Embryonic facial prominence (tissue), 1 donor: ENCODE results near the gene PRAF2.

Experiments used
- DNase-seq: peaks from one replicate; pipeline ENCODE4 v3.0.0-alpha.2; 2016; ENCODE audit errors: extremely low spot score

PRAF2 gene, protein sequence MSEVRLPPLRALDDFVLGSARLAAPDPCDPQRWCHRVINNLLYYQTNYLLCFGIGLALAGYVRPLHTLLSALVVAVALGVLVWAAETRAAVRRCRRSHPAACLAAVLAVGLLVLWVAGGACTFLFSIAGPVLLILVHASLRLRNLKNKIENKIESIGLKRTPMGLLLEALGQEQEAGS

DNA sequence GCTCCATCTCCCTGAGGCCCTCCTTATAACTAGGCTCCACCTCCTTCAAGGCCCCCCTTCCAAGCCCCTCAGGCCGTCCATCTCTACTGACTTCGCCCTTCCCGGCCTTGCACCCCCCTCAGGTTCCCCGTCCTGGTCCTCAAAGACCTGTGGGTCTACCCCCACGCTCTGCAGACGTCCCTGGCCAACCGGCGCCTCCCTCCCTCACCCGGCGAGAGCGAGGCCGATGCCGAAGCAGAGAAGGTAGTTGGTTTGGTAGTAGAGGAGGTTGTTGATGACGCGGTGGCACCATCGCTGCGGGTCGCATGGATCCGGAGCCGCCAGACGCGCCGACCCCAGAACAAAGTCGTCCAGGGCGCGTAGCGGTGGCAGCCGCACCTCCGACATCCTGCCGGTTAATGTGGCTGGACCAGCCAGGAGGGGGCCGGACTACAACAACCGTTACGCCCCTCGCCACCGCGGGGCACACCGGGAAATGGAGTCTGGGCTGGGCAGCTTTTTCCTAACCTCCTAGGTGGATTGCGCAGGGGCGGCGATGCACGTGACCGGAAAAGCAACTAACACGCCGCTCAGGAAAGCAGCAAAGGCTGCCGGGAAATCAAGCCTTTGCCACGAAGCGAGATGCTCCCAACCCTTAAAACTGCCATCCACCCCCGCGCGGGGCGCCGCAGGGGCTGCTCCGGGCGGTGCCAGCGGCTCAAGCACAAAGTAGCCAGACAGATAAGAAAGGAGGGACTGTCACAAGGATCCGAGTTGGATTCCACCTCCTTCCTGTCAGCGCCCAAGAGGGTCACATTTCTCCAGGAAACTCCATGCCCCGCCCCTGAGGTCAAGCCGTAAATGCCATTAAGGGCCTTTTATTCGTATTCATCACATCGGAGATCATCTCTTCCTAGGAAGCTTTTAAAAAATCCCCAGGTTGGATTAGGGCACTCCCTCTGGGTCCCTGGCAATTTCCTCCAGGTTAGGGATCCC, at the start of gene PRAF2:
Gene PRAF2, minus strand, starts transcription at position 402 of the 975 bp plus-strand sequence. Its CDS starts 15 bp downstream, at position 387.
- DNase-seq: peak; percentile 75

DNA sequence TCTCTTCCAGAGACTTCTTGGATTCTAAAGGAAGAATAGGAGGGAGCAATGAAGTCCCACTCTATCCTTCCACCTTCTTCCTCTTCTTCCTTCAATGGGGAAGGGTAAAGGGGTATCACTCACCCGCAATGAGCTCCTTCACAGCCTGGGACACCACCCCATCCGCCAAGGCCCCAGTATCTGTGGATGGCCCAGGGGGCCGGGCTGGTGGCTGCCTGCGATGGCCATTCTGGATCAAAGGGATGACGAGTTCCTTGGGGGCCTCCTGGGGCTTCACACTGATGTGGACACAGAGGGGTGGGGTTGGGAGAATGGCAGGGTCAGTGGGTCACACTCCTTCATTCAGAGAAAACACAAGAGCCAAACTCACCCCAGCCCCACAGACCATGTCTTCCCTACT, 48.7 kb upstream of the PRAF2 start:
- DNase-seq: no peak

DNA sequence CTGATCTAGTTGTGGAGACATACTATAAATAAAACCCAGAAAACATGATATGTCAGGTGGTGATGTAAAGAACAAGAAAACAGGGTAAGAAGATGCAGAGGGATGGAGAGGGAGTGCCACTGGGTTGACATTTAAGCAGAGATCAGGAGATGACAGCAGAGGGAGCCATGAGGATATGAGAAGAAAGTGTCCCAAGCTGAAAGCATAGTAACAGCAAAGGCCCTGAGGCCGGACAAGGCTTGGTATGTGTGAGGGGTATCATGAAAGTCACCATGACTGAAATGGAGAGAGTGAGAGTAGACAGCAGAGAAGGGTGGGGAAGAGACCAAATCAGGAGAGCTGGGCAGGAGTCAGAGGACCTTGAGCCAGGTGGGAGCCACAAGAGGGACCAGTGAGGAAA, 46.3 kb upstream of the PRAF2 start:
- no peak for DNase-seq

DNA sequence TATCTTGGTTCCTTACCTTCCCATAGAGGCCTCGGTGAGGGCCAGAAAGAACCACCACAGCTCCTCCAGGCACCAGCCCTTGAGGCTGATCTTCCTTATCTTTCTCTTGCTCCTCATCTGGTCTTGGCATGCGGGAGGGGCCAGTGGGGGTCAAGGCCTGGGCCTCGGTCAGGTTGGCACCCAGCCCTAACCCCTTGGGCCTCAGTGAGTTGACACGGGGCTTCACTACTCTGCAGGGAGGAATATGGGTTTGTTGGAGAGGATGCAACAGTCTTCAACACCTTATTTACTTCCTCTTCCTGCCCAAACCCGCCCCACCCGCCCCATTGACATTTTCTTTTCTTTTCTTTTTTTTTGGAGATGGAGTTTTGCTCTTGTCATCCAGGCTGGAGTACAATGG, 43.8 kb upstream of the PRAF2 start:
- DNase-seq: no peak

DNA sequence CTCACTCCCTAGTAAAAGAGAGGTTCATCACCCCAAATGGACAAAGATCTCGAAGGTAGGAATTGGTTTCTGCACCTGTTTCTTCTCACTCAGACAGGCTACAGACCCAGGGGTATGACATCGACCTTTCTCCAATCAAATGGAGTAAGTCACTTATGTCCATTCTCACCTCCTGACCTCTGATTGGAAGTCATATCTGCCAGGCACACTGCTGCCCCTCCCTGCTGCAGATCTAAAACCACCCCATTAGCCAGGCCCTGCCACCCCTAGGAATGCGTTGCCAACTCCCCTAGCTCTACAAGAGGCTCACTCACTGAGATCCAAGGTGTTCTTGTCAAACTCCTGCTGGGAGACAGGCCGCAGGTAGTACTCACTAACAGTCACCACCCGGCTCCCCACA, 42.9 kb upstream of the PRAF2 start:
- DNase-seq: no peak

DNA sequence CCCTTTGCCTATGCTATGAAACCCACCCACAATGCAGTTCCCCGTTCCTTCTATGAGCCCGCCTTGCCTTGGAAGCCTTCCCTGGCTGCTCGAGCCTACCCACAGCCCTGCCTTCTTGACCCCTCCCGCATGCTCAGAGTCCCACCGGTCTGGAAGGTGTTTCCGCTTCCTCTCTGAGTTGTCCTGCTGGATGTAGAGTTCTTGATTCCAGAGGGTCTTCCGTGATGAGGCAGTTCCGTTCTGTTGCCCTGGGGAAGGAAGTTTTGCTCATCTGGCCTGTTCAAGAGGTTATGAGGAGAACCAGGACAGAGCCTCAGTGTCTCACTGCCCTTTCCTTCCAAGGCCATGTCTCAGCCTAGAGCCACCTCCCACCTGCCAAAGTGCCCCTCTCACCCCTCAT, 42.3 kb upstream of the PRAF2 start:
- no peak for DNase-seq

DNA sequence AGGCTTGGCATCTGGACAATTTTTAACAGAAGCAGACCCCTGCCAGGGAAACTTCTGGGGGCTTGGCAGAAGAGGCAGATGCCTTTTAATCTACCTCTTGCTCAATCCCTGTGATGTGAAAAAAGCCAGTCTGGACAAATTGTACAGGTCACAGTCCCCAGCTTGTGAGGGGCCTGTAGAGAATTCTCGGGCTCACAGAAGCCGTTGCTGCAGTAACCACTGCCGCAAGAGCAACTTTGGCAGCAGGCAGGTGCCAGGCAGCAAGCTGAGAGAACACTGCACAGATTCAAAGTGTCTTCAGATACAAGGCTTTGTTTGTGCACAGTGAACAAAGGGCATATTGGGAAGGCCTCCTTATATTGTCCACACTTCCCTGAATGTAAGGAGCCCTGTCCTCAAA, 38.0 kb upstream of the PRAF2 start:
- DNase-seq: no peak

DNA sequence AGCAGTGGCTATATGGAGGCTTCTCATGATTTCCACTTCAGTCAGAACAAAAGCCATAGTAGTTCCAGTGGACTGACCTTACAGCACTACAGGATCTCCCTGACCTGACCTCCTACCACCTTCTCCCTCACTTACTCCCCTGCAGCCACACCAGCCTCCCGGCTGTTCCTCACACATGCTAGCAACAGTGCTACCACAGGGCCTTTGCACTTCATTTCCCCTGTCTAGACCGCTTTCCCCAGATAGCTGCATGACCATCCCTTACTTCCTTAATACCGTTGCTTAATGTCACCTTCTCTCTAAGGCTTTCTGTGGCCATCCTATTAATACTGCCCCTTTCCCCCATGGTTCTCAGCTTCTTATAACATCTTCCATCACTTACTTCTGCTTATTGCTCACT, 36.6 kb upstream of the PRAF2 start:
- DNase-seq: no peak

DNA sequence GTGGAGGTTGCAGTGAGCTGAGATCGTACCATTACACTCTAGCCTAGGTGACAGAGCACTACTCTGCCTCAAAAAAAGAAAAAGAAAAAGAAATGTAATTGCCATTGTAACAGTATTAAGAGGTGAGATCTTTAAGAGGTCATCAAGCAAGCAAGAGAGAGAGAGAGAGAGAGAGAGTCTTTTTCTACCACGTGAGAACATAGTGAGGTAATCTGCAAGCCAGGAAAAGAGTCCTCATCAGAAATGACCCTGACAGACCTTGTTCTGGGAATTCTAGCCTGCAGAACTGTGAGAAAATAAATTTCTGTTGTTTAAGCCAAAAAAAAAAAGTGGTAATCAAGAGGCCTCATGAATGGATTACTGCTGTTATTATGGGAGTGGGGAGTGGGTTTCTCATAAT, 34.8 kb upstream of the PRAF2 start:
- DNase-seq: no peak

DNA sequence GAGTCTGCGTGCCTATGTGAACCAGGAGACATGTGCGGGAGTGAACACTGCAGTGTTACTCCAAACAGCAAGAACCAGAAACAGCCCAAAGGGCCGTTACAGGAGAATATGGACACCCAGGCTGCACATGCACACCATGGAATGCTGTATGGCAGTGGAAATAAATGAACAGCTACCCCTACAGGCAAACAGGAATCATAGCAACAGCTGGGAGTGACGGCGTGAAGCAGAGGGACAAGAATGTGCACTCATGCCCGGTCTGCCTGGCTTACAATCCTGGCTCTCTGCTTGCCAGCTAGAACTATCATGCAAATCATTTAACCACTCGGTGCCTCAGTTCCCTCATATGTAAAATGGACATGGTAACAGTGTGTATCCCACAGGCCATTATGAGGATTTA, 33.1 kb upstream of the PRAF2 start:
- DNase-seq: no peak

DNA sequence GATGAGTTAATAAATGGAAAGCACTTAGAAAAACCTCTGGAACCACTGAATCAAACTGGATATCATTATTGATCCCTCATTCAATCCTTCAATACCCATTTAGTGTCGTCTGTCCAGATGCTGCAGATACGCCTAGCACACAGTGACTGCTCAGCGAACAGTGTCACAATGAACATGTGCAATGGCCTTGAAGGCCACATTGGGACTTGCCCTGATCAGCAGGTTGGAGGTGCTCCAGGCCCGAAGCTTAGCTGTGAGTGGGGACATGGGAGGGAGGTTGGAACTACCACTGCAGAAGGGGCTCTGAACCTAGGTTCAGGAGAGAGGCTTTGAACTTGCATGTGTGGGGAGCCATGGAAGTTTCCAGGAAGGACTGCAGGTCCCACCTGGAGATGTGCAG, 32.5 kb upstream of the PRAF2 start:
- no peak for DNase-seq

DNA sequence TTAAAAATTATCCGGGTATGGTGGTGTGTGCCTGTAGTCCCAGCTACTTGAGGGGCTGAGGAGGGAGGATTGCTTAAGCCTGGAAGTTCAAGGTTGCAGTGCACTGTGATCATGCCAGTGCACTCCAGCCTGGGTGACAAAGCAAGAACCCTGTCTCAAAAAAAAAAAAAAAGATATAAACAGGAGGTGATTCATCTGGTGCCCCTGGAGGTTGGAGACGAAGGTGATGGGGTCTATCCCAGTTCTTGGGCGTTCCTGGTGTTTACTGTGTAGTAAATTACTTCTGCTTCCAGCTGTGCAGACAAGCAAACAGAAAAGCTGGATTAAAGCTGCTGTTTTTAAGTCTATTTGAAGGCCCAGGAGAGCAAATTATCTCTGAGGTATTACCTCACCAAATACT, 29.8 kb upstream of the PRAF2 start:
- DNase-seq: no peak

DNA sequence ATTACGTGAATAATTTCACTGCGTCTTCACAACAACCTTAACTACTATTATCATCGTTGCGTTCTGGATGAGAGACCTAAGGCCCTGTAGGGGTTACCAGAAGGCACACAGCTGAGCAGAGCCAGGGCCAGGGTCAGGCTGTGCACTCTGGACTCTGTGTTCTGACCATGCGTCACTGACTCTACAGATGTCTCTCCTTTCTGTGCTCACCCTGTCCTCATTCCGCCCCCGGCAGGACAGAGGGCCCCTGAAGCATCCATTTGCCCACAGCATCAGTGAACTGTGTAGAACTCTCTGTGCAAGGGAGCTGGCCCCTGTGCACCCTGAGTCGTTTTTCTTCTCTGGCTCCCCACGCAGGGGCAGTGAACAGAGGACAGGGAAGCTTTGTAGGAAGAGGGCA, 28.4 kb upstream of the PRAF2 start:
- DNase-seq: no peak

DNA sequence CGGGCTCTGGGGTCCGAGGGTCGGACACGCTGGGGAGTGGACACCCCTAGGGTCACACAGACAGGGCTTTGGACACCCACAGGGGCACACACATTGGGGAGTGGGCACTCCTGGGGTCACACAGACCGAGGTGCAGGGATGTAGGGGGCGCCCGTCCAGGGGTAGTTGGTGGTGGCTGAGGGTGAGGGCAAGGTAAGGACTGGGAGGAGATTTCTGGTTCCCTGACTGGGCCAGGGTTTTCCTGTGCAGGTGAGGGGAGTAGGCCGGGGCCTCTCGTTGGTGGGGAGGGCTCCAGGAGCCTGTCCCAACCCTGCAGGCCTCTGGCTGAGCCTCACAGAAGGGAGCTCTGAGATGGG, 27.8 kb upstream of the PRAF2 start:
- DNase-seq: no peak

DNA sequence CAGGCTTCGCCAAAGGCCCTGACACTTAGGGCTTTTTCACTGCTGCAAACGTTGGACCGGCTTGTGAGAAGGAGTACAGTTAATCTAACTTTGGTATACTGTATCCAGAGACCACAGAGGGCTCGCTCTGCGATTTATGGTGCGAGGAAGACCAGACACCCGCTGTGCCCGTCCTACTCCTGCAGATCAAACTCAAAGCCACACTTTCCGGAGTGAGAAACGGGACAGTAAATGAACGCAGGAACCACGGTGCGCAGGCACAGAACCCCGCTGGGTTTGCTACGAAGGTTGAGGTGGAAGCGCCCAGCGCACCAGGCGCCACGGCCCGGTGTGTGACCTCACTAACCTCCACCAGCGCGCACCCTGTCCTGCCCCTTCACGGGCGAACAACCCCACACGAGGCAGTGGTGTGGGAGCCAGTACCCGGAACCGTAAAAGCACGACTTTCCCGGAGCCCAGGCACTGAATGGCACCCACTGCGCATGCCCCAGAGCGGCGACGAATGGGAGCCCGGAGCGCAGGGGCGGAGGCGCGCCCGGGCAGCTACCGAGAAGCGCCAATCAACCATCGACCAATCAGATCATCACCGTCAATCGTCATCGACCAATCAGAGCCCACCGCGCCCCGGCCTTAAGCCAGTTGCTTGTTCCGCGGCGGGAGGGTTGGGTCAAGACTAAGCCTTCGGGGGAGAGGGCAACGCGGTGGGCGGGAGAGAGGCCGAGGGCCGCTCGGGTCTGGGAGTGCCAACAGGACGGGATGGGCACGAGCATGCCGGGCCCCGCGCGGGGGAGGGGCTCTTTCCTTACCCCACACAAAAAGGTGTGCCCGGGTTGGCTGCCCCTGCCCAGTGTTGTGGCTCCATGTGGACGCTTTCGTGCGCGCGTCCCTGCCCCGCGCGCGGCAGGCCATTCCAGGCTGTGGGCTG, 27.2 kb upstream of the PRAF2 start:
- peak; percentile 64 for DNase-seq

DNA sequence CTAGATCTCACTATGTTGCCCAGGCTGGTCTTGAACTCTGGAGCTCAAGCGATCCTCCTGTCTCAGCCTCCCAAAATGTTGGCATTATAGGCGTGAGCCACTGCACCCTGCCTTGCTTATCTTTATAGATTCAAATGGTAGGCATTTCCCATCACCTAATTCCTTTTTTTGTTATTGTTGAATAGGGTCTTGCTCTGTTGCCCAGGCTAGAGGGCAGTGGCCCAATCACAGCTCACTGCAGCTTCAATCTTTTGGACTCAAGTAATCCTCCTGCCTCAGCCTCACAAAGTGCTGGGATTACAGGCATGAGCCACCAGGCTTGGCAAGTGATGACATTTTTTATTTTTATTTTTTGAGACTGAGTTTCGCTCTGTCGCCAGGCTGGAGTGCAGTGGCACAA, 22.6 kb upstream of the PRAF2 start:
- no peak for DNase-seq

DNA sequence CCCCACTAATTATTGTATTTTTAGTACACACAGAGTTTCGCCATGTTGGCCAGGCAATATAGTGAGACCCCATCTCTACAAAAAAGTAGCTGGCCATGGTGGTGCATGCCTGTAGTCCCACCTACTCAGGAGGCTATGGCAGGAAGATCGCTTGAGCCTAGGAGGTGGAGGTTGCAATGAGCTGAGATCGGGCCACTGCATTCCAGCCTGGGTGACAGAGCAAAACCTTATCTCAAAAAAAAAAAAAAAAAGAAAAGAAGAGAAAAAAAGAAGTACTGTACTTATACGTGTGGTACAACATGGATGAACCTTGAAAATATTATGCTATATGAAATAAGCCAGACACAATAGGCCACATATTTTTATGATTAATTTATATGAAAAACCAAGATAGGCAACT, 15.8 kb upstream of the PRAF2 start:
- no peak for DNase-seq

DNA sequence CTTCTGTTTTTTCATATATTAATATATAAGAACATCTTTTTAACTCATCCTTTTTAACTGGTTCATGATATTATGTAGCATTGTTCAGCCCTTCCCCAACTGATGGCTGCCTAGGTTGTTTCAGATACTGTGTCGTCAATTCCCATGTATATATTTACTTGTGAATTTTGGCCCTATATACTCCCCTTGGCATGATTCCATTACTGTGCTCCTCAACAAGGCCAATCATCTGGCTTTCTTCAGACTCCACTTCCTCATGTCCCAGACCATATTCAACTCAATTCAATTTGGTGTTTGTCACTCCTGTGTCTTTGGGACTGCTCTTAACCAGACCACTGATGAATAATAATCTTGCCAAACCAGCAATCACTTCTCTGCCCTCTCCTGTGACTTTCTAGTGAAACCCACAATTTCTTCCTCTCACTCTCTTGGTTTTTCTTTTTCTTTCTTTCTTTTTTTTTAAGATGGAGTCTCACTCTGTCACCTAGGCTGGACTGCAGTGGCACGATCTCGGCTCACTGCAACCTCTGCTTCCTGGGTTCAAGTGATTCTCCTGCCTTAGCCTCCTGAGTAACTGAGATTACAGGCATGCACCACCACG, 8.6 kb upstream of the PRAF2 start:
- no peak for DNase-seq

DNA sequence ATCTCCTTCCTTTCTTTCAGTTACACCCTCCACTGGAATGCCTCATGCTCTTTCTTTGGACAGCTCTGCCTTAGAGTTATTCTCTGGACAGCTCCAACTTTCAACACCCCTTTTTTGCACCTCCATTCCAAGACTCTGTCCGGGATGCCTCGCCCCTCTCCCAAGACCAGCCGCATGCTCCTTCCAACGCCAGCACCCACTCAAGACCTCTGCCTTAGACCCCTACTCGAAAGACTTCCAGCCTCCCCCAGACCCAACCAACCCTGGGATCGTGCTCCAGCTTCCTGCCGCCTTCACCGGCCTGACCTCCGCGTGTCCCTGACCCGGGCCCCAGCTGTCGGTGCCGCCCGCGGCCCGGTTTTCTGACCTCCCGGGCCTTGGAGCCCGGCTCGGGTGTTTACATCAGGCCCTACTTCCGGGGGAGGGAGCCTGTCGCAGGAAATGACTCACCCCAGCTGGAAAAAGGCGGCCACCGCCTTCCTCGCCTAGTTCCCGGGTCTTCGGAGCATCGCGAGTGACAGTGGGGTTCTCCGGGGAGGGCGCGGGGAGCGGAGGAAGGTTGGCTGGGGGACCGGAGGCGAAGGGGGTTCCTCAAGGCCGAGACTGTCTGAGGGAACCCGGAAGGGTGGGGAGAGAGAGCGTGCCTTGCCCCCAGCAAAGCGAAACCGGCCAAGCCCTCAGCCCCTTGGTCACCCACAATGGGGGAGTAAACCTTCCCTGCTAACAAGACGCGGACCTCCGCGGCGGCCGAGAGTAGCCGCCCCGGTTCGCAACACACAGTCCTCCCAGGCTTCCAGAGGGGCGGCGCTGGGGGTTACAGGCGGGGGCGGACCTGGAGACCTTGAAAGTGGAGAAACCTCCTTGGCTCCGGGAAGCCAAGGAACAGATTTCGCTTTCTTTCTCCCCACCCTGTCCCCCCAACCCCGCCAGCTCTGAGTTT, 6.0 kb upstream of the PRAF2 start, which contains the start of gene WDR45:
Gene WDR45, minus strand, starts transcription at position 399 of the 940 bp plus-strand sequence. CDS start 1,792 bp downstream, outside the sequence.
- peak; percentile 29 for DNase-seq

DNA sequence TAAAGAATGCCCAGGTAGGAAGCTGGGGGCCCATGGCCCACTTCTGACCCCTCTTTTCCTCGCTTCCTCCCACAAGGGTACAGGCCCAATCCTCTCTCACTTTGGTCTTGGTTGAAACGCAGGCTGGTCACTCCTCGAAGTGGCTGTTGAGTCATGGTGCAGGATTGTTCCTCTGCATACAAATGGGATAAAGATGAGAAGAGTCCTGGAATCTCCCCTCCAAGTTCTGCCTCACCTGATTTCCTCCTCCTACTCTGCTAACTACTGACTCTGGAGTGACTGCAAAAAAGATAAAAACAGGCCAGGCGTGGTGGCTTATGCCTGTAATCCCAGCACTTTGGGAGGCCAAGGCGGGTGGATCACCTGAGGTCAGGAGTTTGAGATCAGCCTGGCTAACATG, 4.1 kb upstream of the PRAF2 start:
- no peak for DNase-seq

DNA sequence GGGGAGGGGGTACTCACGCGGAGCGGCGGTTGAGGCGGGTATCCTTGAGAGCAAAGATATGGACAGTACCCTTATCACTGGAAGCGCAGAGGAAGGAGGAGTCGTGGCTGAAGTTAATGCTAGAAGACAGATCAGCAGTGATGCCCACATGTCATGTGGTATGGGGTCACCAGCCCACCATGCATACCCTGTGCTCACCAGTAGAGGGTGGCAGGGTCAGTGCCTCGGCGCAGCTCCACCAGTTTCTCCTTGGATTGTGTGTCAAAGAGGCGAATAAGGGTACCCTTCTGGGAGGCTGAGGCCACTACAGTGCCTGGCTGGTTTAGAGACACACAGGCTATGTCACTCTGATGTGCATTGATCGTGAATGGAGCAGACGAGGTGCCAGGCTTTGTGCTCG, 1.5 kb upstream of the PRAF2 start:
- no peak for DNase-seq
